ENCODE data around the gene ZNF518A.

Gene ZNF518A

GRCh38 chr10:96124230-96125141 lies 5.6 kb upstream of the ZNF518A start:
- Mint-ChIP-seq H3K4me1 (peaks cover 5% of the 10 kb centered on the region), H3K36me3 (peaks cover 17% of the 10 kb centered on the region), H3K9me3 (peaks cover 6% of the 10 kb centered on the region), H3K27ac (no peak overlapping the region), H3K27me3 (peaks cover 58% of the 10 kb centered on the region), H3K4me3 (no peak overlapping the region)

GRCh38 chr10:96125142-96125515 lies 5.0 kb upstream of the ZNF518A start:
- H3K36me3 Mint-ChIP-seq: peaks cover 17% of the 10 kb centered on the region
- peaks cover 55% of the 10 kb centered on the region for H3K27me3 Mint-ChIP-seq
- H3K4me3 Mint-ChIP-seq: no peak overlapping the region
- H3K27ac Mint-ChIP-seq: no peak overlapping the region
- peaks cover 5% of the 10 kb centered on the region for H3K4me1 Mint-ChIP-seq
- H3K9me3 Mint-ChIP-seq: peaks cover 6% of the 10 kb centered on the region

DNA sequence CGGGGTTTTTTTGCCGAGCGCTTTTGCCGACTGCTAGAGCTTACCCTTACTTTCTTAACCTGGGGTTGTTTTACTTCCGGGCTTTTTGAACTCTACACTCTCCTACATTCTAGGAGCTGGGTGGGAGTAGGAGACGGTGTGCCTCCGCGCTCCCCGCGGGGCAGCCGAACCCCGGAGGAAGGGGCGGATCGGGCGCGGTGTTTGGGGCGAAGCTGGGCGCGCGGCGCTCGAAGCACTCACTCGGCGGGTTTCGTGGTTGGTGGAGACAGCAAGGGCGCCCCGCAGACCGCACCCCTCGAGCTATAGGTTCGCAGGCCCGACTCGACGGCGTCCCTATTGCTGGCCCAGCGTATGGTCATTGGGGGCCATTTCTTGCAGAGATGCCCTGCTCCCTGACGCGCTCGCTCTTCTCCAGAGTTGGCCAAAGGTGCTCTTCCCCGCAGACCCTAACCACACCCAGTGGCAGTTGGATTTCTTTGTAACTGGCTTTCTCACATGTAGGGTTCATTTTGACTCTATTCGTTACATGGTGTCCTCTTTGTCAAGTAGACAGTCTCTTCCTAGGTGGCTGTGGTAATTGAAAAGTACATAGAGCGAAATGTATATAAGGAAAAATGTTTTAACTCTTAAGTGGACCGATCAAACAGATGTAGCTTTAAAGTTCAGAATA lies 364 bp downstream of the ZNF518A start:
- H3K36me3 Mint-ChIP-seq: peaks cover 30% of the 10 kb centered on the region
- H3K4me1 Mint-ChIP-seq: peaks cover 23% of the 10 kb centered on the region
- peaks cover 25% of the 10 kb centered on the region for H3K27me3 Mint-ChIP-seq
- peaks cover 6% of the 10 kb centered on the region for H3K9me3 Mint-ChIP-seq
- H3K4me3 Mint-ChIP-seq: peak overlapping the region; percentile 89
- H3K27ac Mint-ChIP-seq: peak overlapping the region; percentile 99

DNA sequence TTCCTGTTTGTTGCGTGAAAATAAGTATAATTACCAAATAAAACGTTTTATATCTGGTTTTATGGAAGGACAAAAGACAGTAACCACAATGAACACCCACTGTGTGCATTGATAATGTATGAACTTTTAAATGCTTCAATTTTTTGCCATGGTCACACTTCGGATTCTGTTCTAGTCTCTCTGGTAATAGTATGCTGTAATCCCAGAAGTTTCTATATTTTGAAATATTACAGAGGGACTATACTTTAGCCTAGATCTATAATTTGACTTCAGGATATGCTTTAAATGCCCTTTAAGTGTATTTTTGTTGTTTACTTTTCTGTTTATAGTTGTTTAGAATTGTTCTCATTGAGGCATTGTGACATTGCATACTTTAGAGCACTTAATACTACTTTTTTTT lies 1.5 kb downstream of the ZNF518A start:
- Mint-ChIP-seq H3K36me3 (peaks cover 31% of the 10 kb centered on the region), H3K27ac (no peak overlapping the region), H3K4me3 (peak overlapping the region; percentile 89), H3K27me3 (peaks cover 16% of the 10 kb centered on the region), H3K9me3 (peaks cover 6% of the 10 kb centered on the region), H3K4me1 (peaks cover 25% of the 10 kb centered on the region)

- Mint-ChIP-seq H3K4me3 (no peak overlapping the region), H3K9me3 (peaks cover 6% of the 10 kb centered on the region), H3K27me3 (peaks cover 3% of the 10 kb centered on the region), H3K27ac (no peak overlapping the region), H3K4me1 (peaks cover 32% of the 10 kb centered on the region), H3K36me3 (peaks cover 42% of the 10 kb centered on the region)
These were observed 3.0 kb downstream of the ZNF518A start for GRCh38 chr10:96133135-96133534.

DNA sequence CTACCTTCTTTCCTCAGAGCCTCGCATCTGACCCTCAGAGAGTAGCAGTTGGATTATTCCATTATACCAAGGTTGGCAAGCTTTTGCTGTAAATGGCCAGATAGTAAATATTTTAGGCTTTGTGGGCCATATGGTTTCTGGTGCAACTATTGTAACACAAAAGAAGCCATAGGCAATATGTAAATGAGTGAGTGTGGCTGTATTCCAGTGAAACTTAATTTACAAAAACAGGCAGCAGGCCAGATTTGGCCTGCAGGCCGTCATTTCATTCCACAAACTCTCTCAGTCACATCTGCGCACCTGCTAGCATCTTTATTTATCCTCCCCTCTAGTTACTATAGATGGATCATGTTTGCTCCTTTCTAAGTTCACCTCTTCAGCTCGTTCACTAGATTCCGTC lies 6.7 kb downstream of the ZNF518A start:
- Mint-ChIP-seq H3K9me3 (no peaks in the 10 kb centered on the region), H3K4me3 (no peak overlapping the region), H3K4me1 (peaks cover 20% of the 10 kb centered on the region), H3K27ac (no peak overlapping the region), H3K36me3 (peaks cover 46% of the 10 kb centered on the region), H3K27me3 (no peaks in the 10 kb centered on the region)

DNA sequence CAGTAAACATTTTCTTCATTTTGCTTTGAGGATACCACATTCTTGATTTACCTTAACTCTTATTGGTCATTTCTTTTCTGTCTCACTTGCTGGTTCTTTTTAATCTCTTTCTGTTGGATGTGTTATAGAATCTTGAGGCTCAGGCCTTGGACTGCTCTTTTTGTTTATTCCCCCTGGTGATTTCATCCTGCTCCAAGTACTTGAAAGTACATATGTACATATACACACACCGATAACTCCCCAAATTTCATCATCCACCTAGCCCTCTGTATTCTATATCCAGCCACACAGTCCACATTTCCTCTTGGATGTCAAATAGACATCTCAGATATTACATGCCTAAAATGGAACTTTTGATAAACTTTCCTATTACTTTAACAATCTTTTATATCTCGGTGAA lies 7.5 kb downstream of the ZNF518A start:
- Mint-ChIP-seq H3K36me3 (peaks cover 47% of the 10 kb centered on the region), H3K4me3 (no peak overlapping the region), H3K27me3 (no peaks in the 10 kb centered on the region), H3K4me1 (peaks cover 16% of the 10 kb centered on the region), H3K9me3 (no peaks in the 10 kb centered on the region), H3K27ac (no peak overlapping the region)

DNA sequence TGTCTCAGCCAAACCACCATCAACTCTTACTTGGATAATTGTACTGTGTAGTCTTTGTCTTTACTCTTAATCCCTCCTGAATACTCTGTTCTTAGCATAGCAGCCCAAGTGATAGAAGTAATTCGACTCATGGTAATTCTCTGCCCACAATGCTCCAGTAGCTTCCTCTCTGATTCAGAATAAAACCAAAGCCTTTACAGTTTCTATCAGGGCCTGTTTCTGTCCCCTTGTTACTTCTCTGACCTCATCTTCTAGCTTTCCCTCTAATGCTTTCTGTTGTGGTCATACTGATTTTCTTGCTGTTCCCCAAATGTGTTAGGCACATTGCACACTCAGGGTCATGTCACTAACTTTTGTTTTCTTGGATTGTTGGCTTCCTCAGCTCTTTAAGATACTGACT lies 8.0 kb downstream of the ZNF518A start:
- Mint-ChIP-seq H3K4me3 (no peak overlapping the region), H3K27ac (no peak overlapping the region)

GRCh38 chr10:96152437-96152836 lies 22.3 kb downstream of the ZNF518A start:
- Mint-ChIP-seq H3K27ac (no peak overlapping the region), H3K27me3 (no peaks in the 10 kb centered on the region), H3K4me3 (no peak overlapping the region), H3K9me3 (peaks cover 11% of the 10 kb centered on the region), H3K4me1 (peaks cover 2% of the 10 kb centered on the region), H3K36me3 (peaks cover 60% of the 10 kb centered on the region)

More for the DNA sequence above, 8.0 kb downstream of the ZNF518A start:
- Mint-ChIP-seq H3K27me3 (no peaks in the 10 kb centered on the region), H3K36me3 (peaks cover 47% of the 10 kb centered on the region), H3K4me1 (peaks cover 16% of the 10 kb centered on the region), H3K9me3 (no peaks in the 10 kb centered on the region)

DNA sequence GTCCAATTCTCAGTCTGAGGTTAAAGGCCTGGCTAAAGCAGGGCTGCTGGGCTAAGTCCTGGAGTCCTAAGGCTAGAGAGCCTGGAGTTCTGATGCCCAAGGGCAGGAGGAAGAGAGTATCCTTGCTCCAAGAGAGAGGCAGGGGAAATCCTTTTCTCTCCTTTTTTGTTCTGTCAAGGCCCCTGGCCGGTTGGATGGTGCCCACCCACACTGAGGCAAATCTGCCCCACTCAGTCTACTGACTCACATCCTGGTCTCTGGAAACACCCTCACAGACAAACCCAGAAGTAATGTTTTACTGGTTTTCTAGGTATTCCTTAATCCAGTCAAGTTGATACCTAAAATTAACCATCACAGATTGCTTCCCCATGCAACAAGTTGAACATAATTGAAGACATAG lies 23.0 kb downstream of the ZNF518A start:
- H3K27ac Mint-ChIP-seq: no peak overlapping the region
- H3K9me3 Mint-ChIP-seq: peaks cover 18% of the 10 kb centered on the region
- no peak overlapping the region for H3K4me3 Mint-ChIP-seq
- H3K4me1 Mint-ChIP-seq: no peaks in the 10 kb centered on the region
- peaks cover 61% of the 10 kb centered on the region for H3K36me3 Mint-ChIP-seq
- H3K27me3 Mint-ChIP-seq: no peaks in the 10 kb centered on the region

DNA sequence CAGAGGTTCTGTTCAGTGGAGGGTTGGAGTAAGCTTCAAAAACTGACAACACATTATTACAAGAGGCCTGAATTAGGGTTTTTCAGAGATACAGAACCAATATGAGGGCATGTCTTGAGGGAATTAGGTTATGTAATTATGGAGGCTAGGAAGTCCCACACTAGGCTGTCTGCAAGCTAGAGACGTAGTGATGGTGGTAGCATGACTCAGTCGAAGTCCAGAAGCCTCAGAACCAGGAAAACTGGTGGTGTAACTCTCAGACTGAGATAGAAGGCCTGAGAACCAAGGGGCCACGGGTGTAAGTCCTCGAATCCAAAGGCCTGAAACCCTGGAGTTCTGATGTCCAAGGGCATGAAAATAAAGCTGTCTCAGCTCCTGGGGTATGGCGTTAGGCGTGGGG lies 35.6 kb downstream of the ZNF518A start:
- H3K9me3 Mint-ChIP-seq: peaks cover 20% of the 10 kb centered on the region
- H3K4me3 Mint-ChIP-seq: no peak overlapping the region
- no peak overlapping the region for H3K27ac Mint-ChIP-seq
- H3K4me1 Mint-ChIP-seq: no peaks in the 10 kb centered on the region
- peaks cover 2% of the 10 kb centered on the region for H3K27me3 Mint-ChIP-seq
- peaks cover 9% of the 10 kb centered on the region for H3K36me3 Mint-ChIP-seq

GRCh38 chr10:96168546-96168945 lies 38.4 kb downstream of the ZNF518A start:
- peaks cover 25% of the 10 kb centered on the region for H3K9me3 Mint-ChIP-seq
- no peak overlapping the region for H3K4me3 Mint-ChIP-seq
- H3K4me1 Mint-ChIP-seq: no peaks in the 10 kb centered on the region
- peaks cover 6% of the 10 kb centered on the region for H3K27me3 Mint-ChIP-seq
- no peak overlapping the region for H3K27ac Mint-ChIP-seq
- H3K36me3 Mint-ChIP-seq: peaks cover 12% of the 10 kb centered on the region

DNA sequence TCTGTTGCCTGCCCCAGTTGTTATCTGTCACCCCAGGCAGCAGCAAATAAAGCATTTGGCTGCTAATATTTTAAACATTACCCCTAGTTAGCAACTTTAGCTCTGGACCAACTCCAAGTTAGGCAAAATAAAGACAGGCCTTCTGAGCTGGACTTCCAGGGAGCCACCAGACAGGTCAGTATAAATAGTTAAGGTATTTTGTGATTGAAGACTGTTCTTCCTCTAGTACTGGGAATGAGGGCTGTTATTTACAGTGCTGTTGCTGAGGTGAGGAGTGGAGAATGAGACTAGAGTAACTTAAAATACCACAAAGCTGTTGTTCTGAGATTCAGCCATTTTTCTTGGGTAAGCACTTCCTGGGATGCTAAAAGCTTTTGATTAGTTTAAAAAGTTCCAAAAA lies 40.1 kb downstream of the ZNF518A start:
- H3K27me3 Mint-ChIP-seq: peaks cover 9% of the 10 kb centered on the region
- peaks cover 13% of the 10 kb centered on the region for H3K9me3 Mint-ChIP-seq
- H3K4me1 Mint-ChIP-seq: no peaks in the 10 kb centered on the region
- H3K4me3 Mint-ChIP-seq: no peak overlapping the region
- peaks cover 9% of the 10 kb centered on the region for H3K36me3 Mint-ChIP-seq
- H3K27ac Mint-ChIP-seq: no peak overlapping the region

- H3K27ac Mint-ChIP-seq: no peak overlapping the region
- no peak overlapping the region for H3K4me3 Mint-ChIP-seq
- peaks cover 11% of the 10 kb centered on the region for H3K27me3 Mint-ChIP-seq
- peaks cover 6% of the 10 kb centered on the region for H3K36me3 Mint-ChIP-seq
- H3K9me3 Mint-ChIP-seq: peaks cover 13% of the 10 kb centered on the region
- no peaks in the 10 kb centered on the region for H3K4me1 Mint-ChIP-seq
These were observed 42.6 kb downstream of the ZNF518A start for GRCh38 chr10:96172666-96173065.

- Mint-ChIP-seq H3K9me3 (peaks cover 13% of the 10 kb centered on the region), H3K4me1 (no peaks in the 10 kb centered on the region), H3K27me3 (peaks cover 15% of the 10 kb centered on the region), H3K4me3 (no peak overlapping the region), H3K36me3 (peaks cover 2% of the 10 kb centered on the region), H3K27ac (no peak overlapping the region)
These were observed 46.9 kb downstream of the ZNF518A start for GRCh38 chr10:96176985-96177384.

DNA sequence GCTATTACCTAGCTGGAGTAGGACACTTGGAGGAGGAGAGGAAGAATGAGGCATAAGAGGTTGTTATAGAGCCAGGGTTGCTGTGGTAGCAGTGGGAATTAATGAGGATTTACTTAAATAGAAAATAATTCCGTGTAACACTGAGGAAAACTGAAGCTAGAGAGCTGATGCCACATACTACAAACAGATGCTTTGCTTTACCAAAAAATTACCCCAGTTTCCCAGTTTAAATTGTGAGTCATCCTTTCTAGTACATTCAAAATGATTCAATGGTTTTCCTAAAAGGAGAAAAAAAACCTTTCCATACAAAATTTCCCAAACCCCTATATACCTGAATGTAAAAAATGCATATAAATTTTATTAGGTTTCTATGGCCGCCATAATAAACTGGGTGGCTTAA lies 58.3 kb downstream of the ZNF518A start:
- no peaks in the 10 kb centered on the region for H3K4me1 Mint-ChIP-seq
- no peak overlapping the region for H3K27ac Mint-ChIP-seq
- H3K36me3 Mint-ChIP-seq: peaks cover 10% of the 10 kb centered on the region
- peaks cover 13% of the 10 kb centered on the region for H3K9me3 Mint-ChIP-seq
- H3K27me3 Mint-ChIP-seq: peaks cover 16% of the 10 kb centered on the region
- no peak overlapping the region for H3K4me3 Mint-ChIP-seq

Data from activated naive CD4-positive, alpha-beta T cell treated with anti-CD3 and anti-CD28 coated beads, Interleukin-2, amount 50 U/mL, for 24 hours (primary cell).